Common myeloid progenitor, CD34-positive (primary cell): ENCODE measurements around the gene SH2D6.
"Not testable (repeated sequence)": the region's sequence is repeated elsewhere in the genome, so short reads cannot be mapped to it uniquely, and the experiment has no call there.

ENCODE experiments used
- CTCF ChIA-PET: fragments of 350-600 bp; sonication (Branson Sonifier 250); formaldehyde crosslinking; loops from one replicate; lab custom pipeline; 2021; ENCODE audit warnings: antibody characterized with exemption; lab: Charles Lee
- POLR2A ChIA-PET: fragments of 350-600 bp; sonication (Branson Sonifier 250); formaldehyde crosslinking; loops from one replicate; lab custom pipeline; 2021; ENCODE audit warnings: antibody characterized with exemption; lab: Charles Lee
- DNase-seq, 3 donors: peaks; one replicate each; pipeline versions ENCODE4 v3.0.0 to v3.0.0-alpha.2; 2013
- H3K27ac ChIP-seq, 2 experiments: 1 replicate in 1 of 2; 2 replicates in 1 of 2; pipeline ENCODE4 v1.7.0; 2013; ENCODE audit warnings: inconsistent platforms in 2 of 2, low read length in 2 of 2, mild to moderate bottlenecking in 2 of 2, low read depth in 1 of 2, moderate library complexity in 1 of 2; ENCODE audit not compliant: severe bottlenecking in 2 of 2, insufficient read depth in 1 of 2, poor library complexity in 1 of 2
- H3K27me3 ChIP-seq, 5 experiments: replicated peaks in 2 of 5; 1 replicate in 3 of 5; 2 replicates in 2 of 5; pipeline versions ENCODE4 v1.6.1 to v1.7.0; 2013; ENCODE audit warnings: low read length in 4 of 5, mild to moderate bottlenecking in 2 of 5, moderate library complexity in 2 of 5, inconsistent platforms in 1 of 5; ENCODE audit not compliant: insufficient read depth in 5 of 5, control insufficient read depth in 4 of 5
- H3K36me3 ChIP-seq, 4 experiments: 1 replicate in 2 of 4; 2 replicates in 2 of 4; pipeline versions ENCODE4 v1.6.1 to v1.7.0; 2013; ENCODE audit warnings: low read length in 3 of 4, control low read depth in 1 of 4, mild to moderate bottlenecking in 1 of 4; ENCODE audit not compliant: control insufficient read depth in 4 of 4, insufficient read depth in 4 of 4
- H3K4me1 ChIP-seq, 4 experiments: 1 replicate in 3 of 4; 2 replicates in 1 of 4; pipeline versions ENCODE4 v1.6.1 to v1.7.1; 2013; ENCODE audit warnings: low read length in 3 of 4, mild to moderate bottlenecking in 3 of 4, control low read depth in 1 of 4, inconsistent platforms in 1 of 4, moderate library complexity in 1 of 4; ENCODE audit not compliant: control insufficient read depth in 4 of 4, insufficient read depth in 4 of 4; ENCODE audit errors: control extremely low read depth in 1 of 4
- H3K4me3 ChIP-seq, 7 experiments: 1 replicate in 4 of 7; 2 replicates in 3 of 7; pipeline versions ENCODE4 v1.5.1 to v1.7.0; 2013; ENCODE audit warnings: mild to moderate bottlenecking in 7 of 7, low read length in 6 of 7, moderate library complexity in 6 of 7, inconsistent platforms in 2 of 7, low read depth in 2 of 7, control low read depth in 1 of 7; ENCODE audit not compliant: insufficient read depth in 4 of 7, control insufficient read depth in 1 of 7; ENCODE audit errors: extremely low read depth in 1 of 7
- H3K9me3 ChIP-seq, 5 experiments: 1 replicate in 4 of 5; 2 replicates in 1 of 5; pipeline versions ENCODE4 v1.6.1 to v1.7.1; 2013; ENCODE audit warnings: low read length in 4 of 5, mild to moderate bottlenecking in 2 of 5, inconsistent platforms in 1 of 5, low read depth in 1 of 5, moderate library complexity in 1 of 5; ENCODE audit not compliant: control insufficient read depth in 4 of 5, insufficient read depth in 2 of 5; ENCODE audit errors: control extremely low read depth in 1 of 5
- WGBS: methylation state at CpG from one replicate; pipeline ENCODE4 v1.1.5; 2013; ENCODE audit not compliant: insufficient coverage; 5-methylcytosine and 5-hydroxymethylcytosine counted together

SH2D6 gene

DNA sequence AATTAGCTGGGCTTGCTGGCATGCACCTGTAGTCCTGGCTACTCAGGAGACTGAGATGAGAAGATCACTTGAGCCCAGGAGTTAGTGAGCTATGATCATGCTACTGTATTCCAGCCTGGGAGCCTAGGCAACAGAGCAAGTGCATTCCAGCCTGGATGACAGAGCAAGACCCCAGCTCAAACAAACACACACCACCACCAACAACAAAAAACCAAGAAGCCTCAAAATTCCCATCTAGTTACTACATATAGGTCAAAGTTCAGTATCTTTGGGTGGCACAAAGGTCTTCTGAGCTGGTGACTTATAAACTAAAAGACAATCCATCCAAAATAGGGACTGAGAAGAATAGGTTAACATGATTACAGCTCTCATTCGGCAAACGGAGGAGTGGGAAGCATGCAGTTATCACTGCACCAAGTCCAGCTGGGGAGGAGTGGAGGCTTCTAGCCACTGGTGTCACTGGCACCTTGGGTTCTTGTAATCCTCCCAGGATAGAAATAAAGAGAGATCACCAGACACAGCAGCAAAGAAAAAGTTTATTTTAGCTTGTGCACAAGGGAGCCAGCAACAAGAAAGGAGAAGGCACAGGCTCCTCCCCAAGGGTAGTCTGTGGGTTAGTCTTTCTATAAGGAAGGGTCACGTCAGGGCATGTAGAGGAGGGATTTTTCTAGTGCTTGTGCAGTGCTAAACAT lies 57.4 kb downstream of the SH2D6 start:
- H3K27ac ChIP-seq, result no peak overlapping the region
- peaks cover 0 to 22% (median 18%) of the 10 kb centered on the region in 4 experiments for H3K4me1 ChIP-seq
- CTCF ChIA-PET, result interaction anchor here (1.0 to 2.8 kb wide), 10 partner anchors 10 to 63 kb away, joined by 3 to 8 read pairs (median 4); partner anchors contain the start of gene MAT2A
- H3K36me3 ChIP-seq, result no peaks in the 10 kb centered on the region
- no peak overlapping the region for H3K4me3 ChIP-seq
- 100% methylated on average over 2 of the region's 3 CpGs for WGBS
- POLR2A ChIA-PET, result no interaction called here
- DNase-seq, result no peak
- no peaks in the 10 kb centered on the region for H3K9me3 ChIP-seq
- H3K27me3 ChIP-seq, result no peaks in the 10 kb centered on the region

DNA sequence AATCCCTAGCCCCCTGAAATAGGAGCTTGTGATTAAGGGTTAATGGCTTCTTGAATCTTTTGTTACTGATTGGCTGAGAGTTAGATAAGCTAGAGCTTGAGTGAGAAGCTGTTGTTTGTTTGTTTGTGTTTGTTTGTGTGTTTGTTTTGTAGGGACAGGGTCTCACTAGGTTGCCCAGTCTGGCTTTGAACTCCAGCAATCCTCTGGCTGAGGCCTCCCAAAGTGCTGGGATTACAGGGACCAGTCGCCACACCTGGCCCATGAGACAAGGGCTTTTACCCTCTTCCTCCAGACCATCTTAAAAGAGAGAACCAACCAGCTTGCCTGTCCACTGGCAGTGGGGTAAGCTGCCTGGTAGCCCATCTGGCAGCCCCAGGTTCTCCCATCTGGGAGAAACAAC lies 58.1 kb downstream of the SH2D6 start:
- H3K27ac ChIP-seq, result no peak overlapping the region
- H3K4me3 ChIP-seq, result no peak overlapping the region
- DNase-seq, result no peak
- H3K27me3 ChIP-seq, result no peaks in the 10 kb centered on the region
- peaks cover 0 to 16% (median 11%) of the 10 kb centered on the region in 4 experiments for H3K4me1 ChIP-seq
- H3K9me3 ChIP-seq, result no peaks in the 10 kb centered on the region
- no peaks in the 10 kb centered on the region for H3K36me3 ChIP-seq
- no CpG with 5 or more reads among the region's 1 CpG for WGBS
- CTCF ChIA-PET, result interaction anchor here (1.0 to 2.8 kb wide), 6 partner anchors 9 to 62 kb away, joined by 3 to 8 read pairs (median 5); partner anchors contain the start of gene MAT2A
- POLR2A ChIA-PET, result no interaction called here

DNA sequence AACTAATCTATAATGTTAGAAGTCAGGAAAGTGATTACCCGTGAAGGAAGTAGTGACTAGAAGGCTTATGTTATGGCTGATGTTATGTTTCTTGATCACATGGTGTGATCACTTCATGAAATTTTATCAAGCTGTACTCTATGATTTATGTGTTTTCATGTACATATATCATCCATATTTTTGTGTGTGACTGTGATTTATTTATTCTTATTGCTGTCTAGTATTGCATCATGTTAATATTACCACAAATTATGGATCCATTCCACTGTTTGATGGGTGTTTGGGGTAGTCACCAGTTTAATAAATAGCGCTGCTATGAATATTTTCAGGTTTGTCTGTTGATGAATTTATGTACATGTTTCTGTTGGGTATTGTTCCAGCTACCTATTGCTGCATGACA lies 59.4 kb downstream of the SH2D6 start:
- 100% methylated on average over 1 of the region's 2 CpGs for WGBS
- H3K27ac ChIP-seq, result no peak overlapping the region
- H3K4me3 ChIP-seq, result no peak overlapping the region
- peaks cover 0 to 9% (median 4%) of the 10 kb centered on the region in 4 experiments for H3K4me1 ChIP-seq
- no peaks in the 10 kb centered on the region for H3K27me3 ChIP-seq
- no peaks in the 10 kb centered on the region for H3K36me3 ChIP-seq
- ChIA-PET POLR2A (interaction anchor here (0.6 kb wide), 1 partner anchor 10 kb away, joined by 3 read pairs; no protein-coding TSS in a partner anchor), CTCF (interaction anchor here (1.6 kb wide), 1 partner anchor 72 kb away, joined by 4 read pairs; no protein-coding TSS in a partner anchor)
- DNase-seq, result no peak
- no peaks in the 10 kb centered on the region for H3K9me3 ChIP-seq

DNA sequence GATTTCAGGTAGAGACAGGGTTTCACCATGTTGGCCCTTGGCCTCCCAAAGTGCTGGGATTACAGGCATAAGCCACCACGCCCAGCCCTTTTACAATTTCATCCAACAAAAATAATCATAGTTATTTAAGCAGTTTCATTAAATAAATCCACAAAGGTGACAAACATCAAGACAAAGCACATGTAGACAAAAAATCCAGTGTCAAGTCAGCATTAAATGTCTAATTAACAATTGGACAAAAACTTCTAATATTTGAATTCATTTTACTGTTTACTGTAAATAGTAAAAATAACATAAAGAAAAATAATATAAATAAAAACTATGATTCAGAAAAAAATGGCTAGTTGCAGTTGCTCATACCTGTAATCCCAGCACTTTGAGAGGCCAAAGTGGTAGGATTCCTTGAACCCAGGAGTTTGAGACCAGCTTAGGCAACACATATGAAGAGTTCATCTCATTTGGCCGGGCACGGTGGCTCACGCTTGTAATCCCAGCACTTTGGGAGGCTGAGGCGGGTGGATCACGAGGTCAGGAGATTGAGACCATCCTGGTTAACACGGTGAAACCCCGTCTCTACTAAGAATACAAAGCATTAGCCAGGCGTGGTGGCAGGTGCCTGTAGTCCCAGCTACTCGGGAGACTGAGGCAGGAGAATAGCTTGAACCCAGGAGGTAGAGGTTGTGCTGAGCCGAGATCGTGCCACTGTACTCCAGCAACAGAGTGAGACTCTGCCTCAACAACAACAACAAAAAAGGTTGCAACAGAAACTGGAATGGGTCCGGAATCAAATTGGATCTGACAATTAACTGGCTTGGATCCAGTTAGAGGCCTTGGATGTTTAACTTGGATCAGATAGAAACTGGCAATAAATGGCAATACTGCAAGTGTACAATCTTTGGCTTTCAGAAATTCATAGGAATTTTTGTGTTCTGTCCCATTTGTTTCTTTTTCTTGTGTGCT lies 63.6 kb downstream of the SH2D6 start:
- ChIA-PET CTCF (no interaction called here), POLR2A (no interaction called here)
- Histone ChIP-seq H3K27me3 (no peaks in the 10 kb centered on the region), H3K27ac (no peak overlapping the region), H3K36me3 (no peaks in the 10 kb centered on the region), H3K9me3 (no peaks in the 10 kb centered on the region), H3K4me3 (no peak overlapping the region), H3K4me1 (no peaks in the 10 kb centered on the region)
- DNase-seq, result no peak
- WGBS, result 96% methylated on average over 4 of the region's 13 CpGs

DNA sequence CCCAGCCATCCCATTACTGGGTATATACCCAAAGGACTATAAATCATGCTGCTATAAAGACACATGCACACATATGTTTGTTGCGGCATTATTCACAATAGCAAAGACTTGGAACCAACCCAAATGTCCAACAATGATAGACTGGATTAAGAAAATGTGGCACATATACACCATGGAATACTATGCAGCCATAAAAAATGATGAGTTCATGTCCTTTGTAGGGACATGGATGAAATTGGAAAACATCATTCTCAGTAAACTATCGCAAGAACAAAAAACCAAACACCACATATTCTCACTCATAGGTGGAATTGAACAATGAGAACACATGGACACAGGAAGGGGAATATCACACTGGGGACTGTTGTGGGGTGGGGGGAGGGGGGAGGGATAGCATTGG lies 66.1 kb downstream of the SH2D6 start:
- H3K27ac ChIP-seq, H3K36me3 ChIP-seq, H3K4me1 ChIP-seq, H3K9me3 ChIP-seq, H3K4me3 ChIP-seq, DNase-seq, POLR2A ChIA-PET, H3K27me3 ChIP-seq: not testable (repeated sequence)
- CTCF ChIA-PET, result interaction anchor here (1.2 to 1.9 kb wide), 2 partner anchors 8 to 11 kb away, joined by 3 to 6 read pairs; no protein-coding TSS in a partner anchor
- no CpG with 5 or more reads among the region's 2 CpGs for WGBS

DNA sequence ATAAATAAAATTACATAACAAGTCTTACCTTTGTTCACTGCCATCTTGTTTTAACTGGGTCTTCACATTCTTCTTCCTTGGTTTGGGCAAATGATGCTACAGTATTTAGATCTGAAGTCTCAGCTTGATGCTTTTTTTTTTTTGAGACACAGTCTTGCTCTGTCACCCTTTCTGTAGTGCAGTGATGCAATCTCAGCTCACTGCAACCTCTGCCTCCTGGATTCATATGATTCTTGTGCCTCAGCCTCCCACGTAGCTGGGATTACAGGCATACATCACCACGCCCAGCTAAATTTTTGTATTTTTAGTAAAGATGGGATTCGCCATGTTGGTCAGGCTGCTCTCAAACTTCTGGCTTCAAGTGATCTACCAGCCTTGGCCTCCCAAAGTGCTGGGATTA lies 67.3 kb downstream of the SH2D6 start:
- H3K4me1 ChIP-seq, result no peaks in the 10 kb centered on the region
- 100% methylated on average over 2 of the region's 3 CpGs for whole genome bisulfite sequencing
- DNase-seq, result no peak
- CTCF ChIA-PET, result interaction anchor here (0.7 to 1.9 kb wide), 9 partner anchors 9 to 95 kb away, joined by 3 to 6 read pairs (median 3); no protein-coding TSS in a partner anchor
- H3K9me3 ChIP-seq, result peaks cover 0 to 6% (median 0%) of the 10 kb centered on the region in 5 experiments
- no peak overlapping the region for H3K4me3 ChIP-seq
- H3K27ac ChIP-seq, result no peak overlapping the region
- POLR2A ChIA-PET, result interaction anchor here (0.6 kb wide), 1 partner anchor 108 kb away, joined by 3 read pairs; no protein-coding TSS in a partner anchor
- no peaks in the 10 kb centered on the region for H3K27me3 ChIP-seq
- H3K36me3 ChIP-seq, result no peaks in the 10 kb centered on the region
